Neural progenitor cell (in vitro differentiated cells): Measurements from ENCODE around the gene CHAF1A. TPM values are rescaled to one million over a fixed set of nuclear protein-coding genes. Genes with fewer than 3 reads are reported as not detected.

Experiments
- DNase-seq: peaks from one replicate; pipeline ENCODE4 v3.0.0-alpha.2; 2016; ENCODE audit warnings: low spot score
- H2AFZ ChIP-seq: fragments of 200-600 bp; sonication (generic); replicated peaks from 2 replicates; pipeline ENCODE4 v1.6.1; 2016; ENCODE audit warnings: antibody characterized with exemption
- H3F3A ChIP-seq: fragments of 200-600 bp; sonication (generic); 2 replicates; pipeline ENCODE4 v1.6.1; 2016; ENCODE audit warnings: antibody characterized with exemption, low read depth
- H3K27ac ChIP-seq: fragments of 200-600 bp; sonication (generic); 2 replicates; pipeline ENCODE4 v1.5.1; 2016; ENCODE audit warnings: mild to moderate bottlenecking
- H3K27me3 ChIP-seq: fragments of 200-600 bp; sonication (generic); 2 replicates; pipeline ENCODE4 v1.6.1; 2016; ENCODE audit warnings: mild to moderate bottlenecking, moderate library complexity
- H3K36me3 ChIP-seq: fragments of 200-600 bp; sonication (generic); 2 replicates; pipeline ENCODE4 v1.5.1; 2016
- H3K4me1 ChIP-seq: fragments of 200-600 bp; sonication (generic); 2 replicates; pipeline ENCODE4 v1.6.1; 2016; ENCODE audit warnings: mixed run types
- H3K4me2 ChIP-seq: fragments of 200-600 bp; sonication (generic); 2 replicates; pipeline ENCODE4 v1.6.1; 2016
- H3K4me3 ChIP-seq: fragments of 200-600 bp; sonication (generic); 2 replicates; pipeline ENCODE4 v1.5.1; 2016
- H3K79me2 ChIP-seq: fragments of 200-600 bp; sonication (generic); 2 replicates; pipeline ENCODE4 v1.6.1; 2016; ENCODE audit warnings: low read depth
- H3K9ac ChIP-seq: fragments of 200-600 bp; sonication (generic); 2 replicates; pipeline ENCODE4 v1.6.1; 2016
- H3K9me3 ChIP-seq: fragments of 200-600 bp; sonication (generic); 2 replicates; pipeline ENCODE4 v1.5.1; 2016; ENCODE audit warnings: low read depth
- H4K20me1 ChIP-seq: fragments of 200-600 bp; sonication (generic); 2 replicates; pipeline ENCODE4 v1.6.1; 2016; ENCODE audit warnings: low read depth
- H3K27ac Mint-ChIP-seq: 3 replicates; pipeline ENCODE4 v1.8.0; 2021; ENCODE audit warnings: mixed read lengths
- H3K27me3 Mint-ChIP-seq: 2 replicates; pipeline ENCODE4 v1.8.0; 2022; ENCODE audit warnings: low read depth, mild to moderate bottlenecking, inconsistent platforms, moderate library complexity, mixed read lengths; ENCODE audit not compliant: insufficient read depth
- H3K36me3 Mint-ChIP-seq: 3 replicates; pipeline ENCODE4 v1.8.0; 2021; ENCODE audit warnings: mixed read lengths
- H3K4me1 Mint-ChIP-seq: 3 replicates; pipeline ENCODE4 v1.8.0; 2021; ENCODE audit warnings: mixed read lengths
- H3K4me3 Mint-ChIP-seq: 3 replicates; pipeline ENCODE4 v1.8.0; 2021; ENCODE audit warnings: mild to moderate bottlenecking, moderate library complexity, mixed read lengths
- H3K9me3 Mint-ChIP-seq: 3 replicates; pipeline ENCODE4 v1.8.0; 2020; ENCODE audit warnings: mixed read lengths
- CTCF ChIP-seq: fragments of 200-600 bp; sonication (generic); IDR thresholded peaks from 2 replicates; pipeline ENCODE4 v1.5.1; 2017; ENCODE audit warnings: antibody characterized with exemption, mild to moderate bottlenecking
- EZH2 ChIP-seq: fragments of 200-600 bp; sonication (generic); IDR thresholded peaks from 2 replicates; pipeline ENCODE4 v1.6.1; 2017; ENCODE audit warnings: antibody characterized with exemption, mild to moderate bottlenecking, moderate library complexity
- EZH2phosphoT487 ChIP-seq: fragments of 200-600 bp; sonication (generic); IDR thresholded peaks from 2 replicates; pipeline ENCODE4 v1.6.1; 2017; ENCODE audit warnings: antibody characterized with exemption
- total RNA-seq: library from RNA; depleted of rRNA; stranded (reverse); fragments of >200 nt; gene quantifications from 2 replicates; pipeline ENCODE4 v1.2.3, GENCODE V29; 2015; ENCODE audit warnings: low replicate concordance

CHAF1A gene
- total RNA-seq, 1 donor from 2014 or later, result 37.5 TPM

- H3K79me2 ChIP-seq, result peaks cover 20% of the 10 kb centered on the region
- no peak overlapping the region for H2AFZ ChIP-seq
- no peaks in the 10 kb centered on the region for H3K36me3 ChIP-seq
- TF ChIP-seq EZH2phosphoT487, result no peak
- no peak overlapping the region for H3K4me2 ChIP-seq
- no peaks in the 10 kb centered on the region for H3K9me3 ChIP-seq
- H3K27me3 ChIP-seq, result no peaks in the 10 kb centered on the region
- Mint-ChIP-seq H3K4me1 (no peaks in the 10 kb centered on the region), H3K27ac (peak overlapping the region; percentile 12), H3K4me3 (peak overlapping the region; percentile 19), H3K9me3 (no peaks in the 10 kb centered on the region), H3K27me3 (no peaks in the 10 kb centered on the region), H3K36me3 (peaks cover 8% of the 10 kb centered on the region)
- H3K9ac ChIP-seq, result no peak overlapping the region
- no peak overlapping the region for H3K27ac ChIP-seq
- DNase-seq, result no peak
- no peak overlapping the region for H3K4me3 ChIP-seq
- peaks cover 39% of the 10 kb centered on the region for H4K20me1 ChIP-seq
- H3K4me1 ChIP-seq, result no peaks in the 10 kb centered on the region
- H3F3A ChIP-seq, result no peaks in the 10 kb centered on the region
Observed at GRCh38 chr19:4483385-4483784, 80.9 kb downstream of the CHAF1A start.

- Histone ChIP-seq H3K27ac (no peak overlapping the region), H3K4me1 (no peaks in the 10 kb centered on the region), H3K4me2 (no peak overlapping the region), H2AFZ (no peak overlapping the region), H3K4me3 (no peak overlapping the region), H3K36me3 (no peaks in the 10 kb centered on the region), H4K20me1 (peaks cover 24% of the 10 kb centered on the region), H3K27me3 (no peaks in the 10 kb centered on the region), H3K79me2 (peaks cover 5% of the 10 kb centered on the region), H3K9ac (no peak overlapping the region), H3K9me3 (no peaks in the 10 kb centered on the region), H3F3A (peaks cover 4% of the 10 kb centered on the region)
- H3K9me3 Mint-ChIP-seq, result no peaks in the 10 kb centered on the region
- H3K4me3 Mint-ChIP-seq, result no peak overlapping the region
- no peak overlapping the region for H3K27ac Mint-ChIP-seq
- no peaks in the 10 kb centered on the region for H3K27me3 Mint-ChIP-seq
- DNase-seq, result no peak
- no peaks in the 10 kb centered on the region for H3K4me1 Mint-ChIP-seq
- TF ChIP-seq CTCF, result no peak
- TF ChIP-seq EZH2, result no peak
- TF ChIP-seq EZH2phosphoT487, result no peak
- H3K36me3 Mint-ChIP-seq, result peaks cover 18% of the 10 kb centered on the region
Observed at GRCh38 chr19:4487572-4487971, 85.1 kb downstream of the CHAF1A start.

- peaks cover 16% of the 10 kb centered on the region for H3K36me3 Mint-ChIP-seq
- H3K4me1 Mint-ChIP-seq, result no peaks in the 10 kb centered on the region
- H3K27me3 Mint-ChIP-seq, result no peaks in the 10 kb centered on the region
- Histone ChIP-seq H3K4me1 (no peaks in the 10 kb centered on the region), H3K4me3 (no peak overlapping the region), H3K27ac (no peak overlapping the region), H3K9ac (no peak overlapping the region), H4K20me1 (peaks cover 22% of the 10 kb centered on the region), H3K4me2 (no peak overlapping the region), H3K9me3 (no peaks in the 10 kb centered on the region), H2AFZ (no peak overlapping the region), H3K79me2 (peaks cover 5% of the 10 kb centered on the region), H3K36me3 (no peaks in the 10 kb centered on the region), H3K27me3 (no peaks in the 10 kb centered on the region), H3F3A (peaks cover 4% of the 10 kb centered on the region)
- TF ChIP-seq EZH2phosphoT487 (no peak), CTCF (no peak), EZH2 (no peak)
- no peaks in the 10 kb centered on the region for H3K9me3 Mint-ChIP-seq
- no peak overlapping the region for H3K4me3 Mint-ChIP-seq
- no peak for DNase-seq
- H3K27ac Mint-ChIP-seq, result no peak overlapping the region
Observed at GRCh38 chr19:4488496-4488895, 86.1 kb downstream of the CHAF1A start.

- Mint-ChIP-seq H3K4me1 (no peaks in the 10 kb centered on the region), H3K27me3 (peaks cover 3% of the 10 kb centered on the region), H3K27ac (no peak overlapping the region), H3K4me3 (no peak overlapping the region), H3K36me3 (peaks cover 11% of the 10 kb centered on the region), H3K9me3 (no peaks in the 10 kb centered on the region)
- Histone ChIP-seq H2AFZ (no peak overlapping the region), H3K9me3 (no peaks in the 10 kb centered on the region), H3K27me3 (no peaks in the 10 kb centered on the region), H3K9ac (no peak overlapping the region), H3K4me3 (no peak overlapping the region), H4K20me1 (peaks cover 11% of the 10 kb centered on the region), H3K4me2 (no peak overlapping the region), H3K4me1 (no peaks in the 10 kb centered on the region), H3K36me3 (no peaks in the 10 kb centered on the region), H3F3A (peaks cover 4% of the 10 kb centered on the region), H3K79me2 (no peaks in the 10 kb centered on the region), H3K27ac (no peak overlapping the region)
- no peak for DNase-seq
- TF ChIP-seq CTCF, result no peak
- no peak for TF ChIP-seq EZH2
- TF ChIP-seq EZH2phosphoT487, result no peak
Observed at GRCh38 chr19:4491446-4491845, 89.0 kb downstream of the CHAF1A start.
